A549 treated with DMSO at 1 μM for 4 hours (cell line): ENCODE data around the gene ZBTB11. TPM values are rescaled to one million over a fixed set of nuclear protein-coding genes. Genes with fewer than 3 reads are reported as not detected.

Source experiments
- total RNA-seq: library from RNA; stranded (reverse); fragments of 200-300 nt; extraction: Qiagen RNA extraction; gene quantifications from 5 replicates; pipeline ENCODE4 v1.2.3, GENCODE V29; 2022; ENCODE audit warnings: low read depth

ZBTB11 gene, protein sequence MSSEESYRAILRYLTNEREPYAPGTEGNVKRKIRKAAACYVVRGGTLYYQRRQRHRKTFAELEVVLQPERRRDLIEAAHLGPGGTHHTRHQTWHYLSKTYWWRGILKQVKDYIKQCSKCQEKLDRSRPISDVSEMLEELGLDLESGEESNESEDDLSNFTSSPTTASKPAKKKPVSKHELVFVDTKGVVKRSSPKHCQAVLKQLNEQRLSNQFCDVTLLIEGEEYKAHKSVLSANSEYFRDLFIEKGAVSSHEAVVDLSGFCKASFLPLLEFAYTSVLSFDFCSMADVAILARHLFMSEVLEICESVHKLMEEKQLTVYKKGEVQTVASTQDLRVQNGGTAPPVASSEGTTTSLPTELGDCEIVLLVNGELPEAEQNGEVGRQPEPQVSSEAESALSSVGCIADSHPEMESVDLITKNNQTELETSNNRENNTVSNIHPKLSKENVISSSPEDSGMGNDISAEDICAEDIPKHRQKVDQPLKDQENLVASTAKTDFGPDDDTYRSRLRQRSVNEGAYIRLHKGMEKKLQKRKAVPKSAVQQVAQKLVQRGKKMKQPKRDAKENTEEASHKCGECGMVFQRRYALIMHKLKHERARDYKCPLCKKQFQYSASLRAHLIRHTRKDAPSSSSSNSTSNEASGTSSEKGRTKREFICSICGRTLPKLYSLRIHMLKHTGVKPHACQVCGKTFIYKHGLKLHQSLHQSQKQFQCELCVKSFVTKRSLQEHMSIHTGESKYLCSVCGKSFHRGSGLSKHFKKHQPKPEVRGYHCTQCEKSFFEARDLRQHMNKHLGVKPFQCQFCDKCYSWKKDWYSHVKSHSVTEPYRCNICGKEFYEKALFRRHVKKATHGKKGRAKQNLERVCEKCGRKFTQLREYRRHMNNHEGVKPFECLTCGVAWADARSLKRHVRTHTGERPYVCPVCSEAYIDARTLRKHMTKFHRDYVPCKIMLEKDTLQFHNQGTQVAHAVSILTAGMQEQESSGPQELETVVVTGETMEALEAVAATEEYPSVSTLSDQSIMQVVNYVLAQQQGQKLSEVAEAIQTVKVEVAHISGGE
- 9.1 to 12.2 TPM (median 10.9 TPM) in 5 replicates for total RNA-seq

GRCh38 chr3:101676765-101677435, at the start of gene ZBTB11:
TSS of gene ZBTB11 (minus strand) at chr3:101677132. CDS start at chr3:101676914, 218 bp downstream.

DNA sequence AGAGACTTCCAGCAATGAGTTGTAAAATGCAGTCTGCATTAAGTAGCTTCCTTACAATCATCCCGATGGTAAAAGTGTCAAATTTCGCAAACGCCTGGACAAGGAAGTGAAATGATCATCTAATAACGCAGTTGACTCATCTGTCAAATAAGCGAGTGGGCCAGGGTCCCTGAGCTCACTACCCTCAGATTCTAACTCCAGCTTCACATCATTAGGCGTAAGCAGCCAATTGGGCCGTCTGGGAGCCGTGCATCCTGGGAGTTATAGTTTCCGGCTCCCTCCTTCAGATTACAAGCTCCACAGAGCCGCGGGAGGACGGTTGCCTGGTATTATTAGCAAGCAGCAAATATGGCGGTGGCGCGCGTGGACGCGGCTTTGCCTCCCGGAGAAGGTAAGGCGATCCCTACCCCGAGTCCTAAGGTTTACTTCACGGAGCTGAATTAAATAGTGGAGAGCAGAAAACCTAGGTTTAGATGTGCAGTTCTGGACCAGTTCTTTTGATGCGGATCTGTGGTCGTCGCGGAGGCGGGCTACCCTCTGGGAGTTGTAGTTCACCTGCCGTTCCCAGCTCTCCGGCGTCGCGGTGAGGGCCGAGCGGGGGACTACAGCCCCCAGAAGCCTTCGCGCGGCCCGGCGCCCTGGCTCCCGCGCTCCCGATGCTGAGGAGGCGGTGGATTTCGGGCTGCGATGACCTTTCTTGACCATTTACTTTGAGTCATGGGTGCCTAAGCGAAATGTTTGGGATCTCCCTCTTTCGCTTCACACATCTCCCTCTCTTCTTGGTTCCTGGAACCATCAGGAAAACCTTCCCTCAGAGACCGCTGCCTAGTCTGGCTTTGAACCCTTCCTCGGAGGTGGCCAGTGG, 47.6 kb upstream of the ZBTB11 start, which contains the start of gene CEP97:
Gene CEP97 (plus strand): TSS at position 286 of the 865 bp plus-strand sequence. CDS start 63 bp downstream, at position 349.

Other genes starting within 250 kb of the ZBTB11 start
- 1.5 to 3.4 TPM (median 2.2 TPM) in 5 replicates for gene SENP7, start 163.9 kb downstream of the ZBTB11 start, total RNA-seq
- gene TRMT10C, start 115.3 kb downstream of the ZBTB11 start, total RNA-seq, result 33.0 to 40.4 TPM (median 35.2 TPM) in 5 replicates
- 99.2 to 127 TPM (median 109 TPM) in 5 replicates for gene PCNP, start 103.0 kb downstream of the ZBTB11 start, total RNA-seq
- 1,554 to 2,192 TPM (median 1,717 TPM) in 5 replicates for gene RPL24, start 9.6 kb upstream of the ZBTB11 start, total RNA-seq
- 4.3 to 7.3 TPM (median 7.0 TPM) in 5 replicates for gene CEP97, start 47.5 kb upstream of the ZBTB11 start, total RNA-seq
- 24.1 to 29.3 TPM (median 27.8 TPM) in 5 replicates for gene NXPE3, start 102.1 kb upstream of the ZBTB11 start, total RNA-seq
- gene NFKBIZ, start 172.4 kb upstream of the ZBTB11 start, total RNA-seq, result 4.7 to 8.1 TPM (median 6.8 TPM) in 5 replicates